Gastroesophageal sphincter (tissue), 4 donors: ENCODE data around the gene CDC45. TPM values are rescaled to one million over a fixed set of nuclear protein-coding genes. Genes with fewer than 3 reads are reported as not detected.

Source experiments
- ATAC-seq: fragments of 150-250 bp; one replicate; pipeline ENCODE4 v1.9.1; 2016; ENCODE audit warnings: mild to moderate bottlenecking, moderate library complexity
- H3K27ac ChIP-seq, 4 donors: fragments of 200-600 bp; sonication (generic) in 3 of 4; 1 replicate in 3 of 4; 2 replicates in 1 of 4; pipeline ENCODE4 v1.5.1; 2016 to 2019
- H3K27me3 ChIP-seq: fragments of 200-600 bp; sonication (generic); one replicate; pipeline ENCODE4 v1.5.1; 2019
- H3K36me3 ChIP-seq, 2 donors: fragments of 200-600 bp; sonication (generic); one replicate each; pipeline ENCODE4 v1.5.1; 2019; ENCODE audit warnings: control low read depth in 1 of 2
- H3K4me1 ChIP-seq, 3 donors: fragments of 200-600 bp; sonication (generic); 1 replicate in 2 of 3; 2 replicates in 1 of 3; pipeline ENCODE4 v1.5.1; 2016 to 2019; ENCODE audit warnings: control low read depth in 2 of 3
- H3K4me3 ChIP-seq, 2 donors: fragments of 200-600 bp; sonication (generic); one replicate each; pipeline ENCODE4 v1.5.1; 2019; ENCODE audit warnings: mild to moderate bottlenecking in 1 of 2, moderate library complexity in 1 of 2
- H3K9me3 ChIP-seq, 3 donors: fragments of 200-600 bp; sonication (generic); one replicate each; pipeline ENCODE4 v1.5.1; 2017 to 2019; ENCODE audit warnings: control low read depth in 2 of 3
- CTCF ChIP-seq, 4 experiments: fragments of 200-600 bp in 2 of 4; fragments of 450-650 bp in 2 of 4; sonication (generic) in 1 of 4; IDR thresholded peaks; one replicate each; pipeline ENCODE4 v1.5.1; 2017 to 2019; ENCODE audit warnings: antibody characterized with exemption in 4 of 4, mild to moderate bottlenecking in 2 of 4, moderate library complexity in 2 of 4
- EP300 ChIP-seq: sonication (generic); formaldehyde crosslinking; IDR thresholded peaks from one replicate; pipeline ENCODE4 v1.6.1; 2017; ENCODE audit warnings: antibody characterized with exemption, mild to moderate bottlenecking
- POLR2A ChIP-seq, 2 donors: fragments of 450-650 bp; IDR thresholded peaks; one replicate each; pipeline ENCODE4 v1.6.1; 2017; ENCODE audit warnings: antibody characterized with exemption in 2 of 2, mild to moderate bottlenecking in 2 of 2, moderate library complexity in 1 of 2
- POLR2AphosphoS5 ChIP-seq: sonication (generic); formaldehyde crosslinking; IDR thresholded peaks from one replicate; pipeline ENCODE4 v1.6.1; 2017; ENCODE audit warnings: antibody characterized with exemption
- WGBS, 2 donors: methylation state at CpG; one replicate each; pipeline ENCODE4 v1.1.5; 2018; ENCODE audit warnings: low coverage in 1 of 2; 5-methylcytosine and 5-hydroxymethylcytosine counted together
- total RNA-seq, 4 donors: library from RNA; depleted of rRNA; stranded (reverse); fragments of >200 nt; gene quantifications; one replicate each; pipeline ENCODE4 v1.1.0, GENCODE V29; 2016

Gene CDC45
- total RNA-seq, 4 donors from 2014 or later = 2.1 TPM; not detected in 3

GRCh38 chr22:19503869-19504268 is 24.1 kb downstream of the CDC45 start:
- ATAC-seq = no peak
- TF ChIP-seq POLR2AphosphoS5 (no peak), CTCF (IDR thresholded peaks at IDR 0.05) (no peak), EP300 (no peak), POLR2A (IDR thresholded peaks at IDR 0.05) (no peak)
- no peaks in the 10 kb centered on the region for H3K9me3 ChIP-seq
- H3K27me3 ChIP-seq = no peaks in the 10 kb centered on the region
- H3K36me3 ChIP-seq = no peaks in the 10 kb centered on the region
- WGBS, 2 donors = 93 to 96% methylated on average over 5 to 7 of the region's 9 CpGs
- H3K4me1 ChIP-seq = no peaks in the 10 kb centered on the region
- no peak overlapping the region for H3K4me3 ChIP-seq
- H3K27ac ChIP-seq = no peak overlapping the region

DNA sequence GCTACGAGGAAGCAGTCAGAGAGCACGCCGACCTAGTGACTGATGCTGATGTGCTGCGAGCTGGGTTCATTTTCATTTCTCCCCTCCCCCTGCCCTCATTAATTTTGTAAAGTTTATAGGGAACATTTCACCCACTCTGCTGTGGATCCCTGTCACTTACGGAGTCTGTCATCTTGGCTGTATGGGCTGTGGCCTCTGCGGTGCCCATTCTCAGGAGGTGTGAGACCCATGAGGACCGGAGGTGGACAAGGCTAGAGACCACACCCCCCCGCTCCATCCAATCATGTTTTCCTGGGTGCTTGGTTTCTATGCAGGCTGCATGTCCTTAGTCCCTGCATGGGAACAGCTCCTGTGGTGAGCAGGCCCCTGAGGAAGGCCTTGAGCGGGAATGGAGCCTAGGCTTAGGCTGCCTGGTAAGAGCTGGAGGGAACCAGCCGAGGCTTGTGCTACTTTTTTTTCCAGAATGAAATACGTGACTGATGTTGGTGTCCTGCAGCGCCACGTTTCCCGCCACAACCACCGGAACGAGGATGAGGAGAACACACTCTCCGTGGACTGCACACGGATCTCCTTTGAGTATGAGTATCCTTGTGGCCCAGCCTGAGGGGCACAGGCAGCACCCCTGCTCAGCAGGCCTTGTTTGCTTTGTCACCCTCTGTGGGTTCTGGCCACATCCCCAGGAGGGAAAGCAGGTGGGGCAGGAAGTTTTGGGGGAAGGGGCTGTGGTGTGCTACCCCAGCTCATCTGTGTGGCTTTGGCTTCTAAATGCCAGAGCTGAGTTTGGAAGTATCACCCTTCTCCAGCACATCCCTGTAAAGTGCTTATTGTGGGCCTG is 25.4 kb downstream of the CDC45 start:
- H3K36me3 ChIP-seq = no peaks in the 10 kb centered on the region
- WGBS, 2 donors = 90% methylated on average over 2 of the region's 18 CpGs; no CpG with 5 or more reads in 1 of the 2 donors
- no peaks in the 10 kb centered on the region for H3K9me3 ChIP-seq
- no peak for ATAC-seq
- no peaks in the 10 kb centered on the region for H3K4me1 ChIP-seq
- H3K27me3 ChIP-seq = no peaks in the 10 kb centered on the region
- no peak for TF ChIP-seq POLR2AphosphoS5
- no peak for TF ChIP-seq EP300
- no peak for TF ChIP-seq POLR2A (IDR thresholded peaks at IDR 0.05)
- no peak for TF ChIP-seq CTCF (IDR thresholded peaks at IDR 0.05)
- no peak overlapping the region for H3K4me3 ChIP-seq
- no peak overlapping the region for H3K27ac ChIP-seq

- no peaks in the 10 kb centered on the region for H3K36me3 ChIP-seq
- TF ChIP-seq EP300 (no peak), POLR2A (IDR thresholded peaks at IDR 0.05) (no peak), POLR2AphosphoS5 (no peak), CTCF (IDR thresholded peaks at IDR 0.05) (no peak)
- H3K4me1 ChIP-seq = no peaks in the 10 kb centered on the region
- H3K27me3 ChIP-seq = no peaks in the 10 kb centered on the region
- no peak overlapping the region for H3K4me3 ChIP-seq
- H3K27ac ChIP-seq = no peak overlapping the region
- no peaks in the 10 kb centered on the region for H3K9me3 ChIP-seq
- ATAC-seq = no peak
- 83% methylated on average over 1 of the region's 5 CpGs; no CpG with 5 or more reads in 1 of the 2 donors for WGBS, 2 donors
Measured at GRCh38 chr22:19505735-19506126, 26.0 kb downstream of the CDC45 start.

DNA sequence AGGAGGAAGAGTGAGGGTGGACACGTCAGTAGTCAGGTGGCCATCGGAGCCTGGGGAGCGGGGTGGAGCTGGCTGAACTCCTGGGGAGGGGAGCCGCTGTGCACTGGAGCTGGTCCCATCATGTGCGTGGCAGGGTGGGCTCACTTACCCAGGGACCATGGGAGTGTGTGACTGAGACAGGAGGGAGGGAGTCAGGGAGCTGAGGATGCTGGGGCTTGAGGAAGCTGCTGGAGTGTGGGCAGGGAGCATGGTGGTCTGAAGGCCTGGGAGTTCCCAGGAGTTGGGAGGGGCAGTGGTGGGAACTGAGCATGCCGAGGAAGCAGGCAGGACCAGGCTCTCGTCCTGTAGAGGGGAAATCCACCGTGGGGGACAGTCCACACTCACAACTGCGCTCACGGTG is 26.5 kb downstream of the CDC45 start:
- Histone ChIP-seq H3K27me3 (no peaks in the 10 kb centered on the region), H3K9me3 (no peaks in the 10 kb centered on the region), H3K27ac (no peak overlapping the region), H3K4me3 (no peak overlapping the region), H3K4me1 (no peaks in the 10 kb centered on the region), H3K36me3 (no peaks in the 10 kb centered on the region)
- ATAC-seq = no peak
- TF ChIP-seq POLR2A (IDR thresholded peaks at IDR 0.05) (no peak), POLR2AphosphoS5 (no peak), CTCF (IDR thresholded peaks at IDR 0.05) (no peak), EP300 (no peak)
- 85 to 91% methylated on average over 7 to 8 of the region's 10 CpGs for WGBS, 2 donors

DNA sequence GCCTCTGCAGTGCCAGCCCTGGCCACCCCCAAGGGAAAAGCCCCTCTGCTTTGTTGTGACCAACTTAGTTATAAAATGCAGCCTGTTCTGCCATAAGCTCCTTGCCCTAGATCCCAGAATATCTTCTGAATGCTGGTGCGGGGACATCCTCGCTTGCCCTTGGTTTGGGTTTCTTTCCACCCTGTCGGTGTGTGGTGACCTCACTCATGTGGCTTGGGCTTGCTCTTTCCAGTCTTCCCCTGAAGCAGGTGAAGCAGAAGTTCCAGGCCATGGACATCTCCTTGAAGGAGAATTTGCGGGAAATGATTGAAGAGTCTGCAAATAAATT is 27.8 kb downstream of the CDC45 start:
- no peak for TF ChIP-seq POLR2AphosphoS5
- TF ChIP-seq CTCF (IDR thresholded peaks at IDR 0.05) = no peak
- no peak for TF ChIP-seq POLR2A (IDR thresholded peaks at IDR 0.05)
- no peak for TF ChIP-seq EP300
- no peak for ATAC-seq
- Histone ChIP-seq H3K4me3 (no peak overlapping the region), H3K27me3 (no peaks in the 10 kb centered on the region), H3K27ac (no peak overlapping the region), H3K9me3 (no peaks in the 10 kb centered on the region), H3K36me3 (no peaks in the 10 kb centered on the region), H3K4me1 (no peaks in the 10 kb centered on the region)
- 96 to 100% methylated on average over 1 to 3 of the region's 4 CpGs for WGBS, 2 donors
